Left ventricle myocardium inferior (tissue), 1 donor: ENCODE measurements around the gene WDR5B. TPM values are rescaled to one million over a fixed set of nuclear protein-coding genes. Genes with fewer than 3 reads are reported as not detected.

Source experiments
- DNase-seq: peaks from one replicate; pipeline ENCODE4 v3.0.0-alpha.2; 2020
- H3K27ac ChIP-seq: fragments of 200-600 bp; replicated peaks from 2 replicates; pipeline ENCODE4 v1.8.0; 2021
- H3K27me3 ChIP-seq: fragments of 200-600 bp; 2 replicates; pipeline ENCODE4 v1.8.0; 2021; ENCODE audit warnings: low read depth
- H3K36me3 ChIP-seq: fragments of 200-600 bp; 2 replicates; pipeline ENCODE4 v1.8.0; 2021
- H3K4me1 ChIP-seq: fragments of 200-600 bp; 2 replicates; pipeline ENCODE4 v1.8.0; 2021
- H3K4me3 ChIP-seq: fragments of 200-600 bp; 2 replicates; pipeline ENCODE4 v1.8.0; 2021; ENCODE audit warnings: mild to moderate bottlenecking, moderate library complexity
- H3K9me3 ChIP-seq: fragments of 200-600 bp; replicated peaks from 2 replicates; pipeline ENCODE4 v1.8.0; 2021
- intact Hi-C: fragments of 100-400 bp; cut with micrococcal nuclease; formaldehyde crosslinking; loops from one replicate; pipeline ENCODE4 v1.11.0; 2022
- long read RNA-seq: library from polyadenylated mRNA; unstranded; transcript quantifications from one replicate; pipeline ENCODE4 v2.0.0, GENCODE V29; 2021
- total RNA-seq: library from RNA; stranded (reverse); fragmentation: NEBNext Ultra II Directional; extraction: Animal tissue kit (Norgen Biotek cat#: 25700); gene quantifications from one replicate; pipeline ENCODE4 v1.2.1, GENCODE V29; 2021
- TF ChIP-seq, protein P1 (sequence below): fragments of 200-600 bp; IDR thresholded peaks from 2 replicates; pipeline ENCODE4 v1.8.0; 2021; ENCODE audit warnings: antibody characterized with exemption, mild to moderate bottlenecking, borderline replicate concordance
- donor health status: DM: no; HTN: yes; CAD: no; lungs with severe emphysema.

WDR5B gene
- 3.3 TPM for total RNA-seq
- long read RNA-seq, transcript WDR5B-201 (1 exons, 3,720 nt): major isoform, 11 of 11 reads
- long read RNA-seq, partial matches to known transcripts: 0 of 11 reads
- long read RNA-seq, other reads (novel, unspliced or antisense): 0 of 11 reads

DNA sequence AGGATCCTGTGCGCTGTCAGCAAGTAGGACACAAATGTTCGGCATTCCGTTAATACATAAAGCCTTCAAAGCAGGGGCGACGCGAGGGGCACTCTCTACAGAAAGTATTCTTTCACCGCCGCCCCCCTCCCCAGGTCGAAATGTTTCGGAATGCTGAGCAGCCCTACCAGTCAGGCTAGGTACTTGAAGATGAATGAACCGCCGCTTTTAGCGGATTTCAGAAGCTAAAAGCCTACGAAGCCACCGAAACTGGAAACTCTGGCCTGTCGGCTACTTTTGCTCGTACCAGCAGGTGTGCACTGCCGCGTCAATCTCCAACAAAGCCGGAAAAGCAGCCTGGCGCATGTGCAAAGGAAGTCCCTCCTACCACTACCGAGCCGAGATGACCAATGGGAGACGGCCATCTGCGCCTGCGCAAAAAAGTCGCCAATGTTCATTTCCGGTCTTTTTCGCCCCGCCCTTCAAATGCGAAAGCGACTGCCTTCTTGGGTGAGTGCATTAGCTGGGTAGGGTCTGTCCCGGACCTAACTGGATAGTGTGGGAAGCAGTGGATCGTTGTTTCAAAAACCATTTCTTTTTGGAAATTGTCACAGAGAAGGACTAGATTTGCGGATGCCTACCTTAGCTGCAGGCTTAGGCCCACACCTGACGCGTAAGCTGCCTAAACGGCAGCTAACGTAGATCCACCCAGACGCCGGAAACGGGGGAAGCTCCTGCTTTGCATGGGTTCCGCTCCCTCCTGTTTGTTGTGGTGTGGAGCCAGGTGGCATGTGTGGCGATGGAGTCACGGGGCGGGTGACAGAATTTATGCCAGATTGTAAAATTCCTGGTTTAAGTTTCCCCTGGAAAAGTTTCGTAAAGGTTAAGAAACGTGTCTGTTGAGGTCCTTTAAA is at the start of gene WDR5B:
WDR5B (minus strand) TSS at position 301 of the 893 bp plus-strand sequence. CDS start 534 bp downstream, outside the sequence.
- no peaks in the 10 kb centered on the region for H3K27me3 ChIP-seq

DNA sequence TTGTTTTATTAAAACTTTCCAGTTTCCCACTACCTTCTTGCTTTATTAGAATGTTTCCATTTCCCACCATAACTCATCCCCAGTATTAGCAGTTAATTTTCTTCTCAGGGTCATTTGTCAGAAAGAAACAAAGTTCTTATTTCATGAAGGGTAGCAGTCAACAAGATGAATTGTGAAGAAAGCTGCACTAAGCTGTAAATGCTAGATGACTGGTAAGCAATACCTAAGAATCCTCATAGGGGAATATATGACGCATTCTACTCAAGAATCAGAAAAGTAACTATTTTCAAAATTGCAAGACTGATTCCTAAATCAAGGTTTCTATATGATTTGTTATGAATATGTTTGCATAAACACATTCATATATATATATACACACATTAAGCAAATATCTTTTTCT is 48.8 kb upstream of the WDR5B start:
- Histone ChIP-seq H3K36me3 (peaks cover 53% of the 10 kb centered on the region), H3K9me3 (no peaks in the 10 kb centered on the region), H3K4me1 (peaks cover 13% of the 10 kb centered on the region), H3K27me3 (no peaks in the 10 kb centered on the region), H3K4me3 (no peak overlapping the region), H3K27ac (no peak overlapping the region)
- TF ChIP-seq, protein P1, sequence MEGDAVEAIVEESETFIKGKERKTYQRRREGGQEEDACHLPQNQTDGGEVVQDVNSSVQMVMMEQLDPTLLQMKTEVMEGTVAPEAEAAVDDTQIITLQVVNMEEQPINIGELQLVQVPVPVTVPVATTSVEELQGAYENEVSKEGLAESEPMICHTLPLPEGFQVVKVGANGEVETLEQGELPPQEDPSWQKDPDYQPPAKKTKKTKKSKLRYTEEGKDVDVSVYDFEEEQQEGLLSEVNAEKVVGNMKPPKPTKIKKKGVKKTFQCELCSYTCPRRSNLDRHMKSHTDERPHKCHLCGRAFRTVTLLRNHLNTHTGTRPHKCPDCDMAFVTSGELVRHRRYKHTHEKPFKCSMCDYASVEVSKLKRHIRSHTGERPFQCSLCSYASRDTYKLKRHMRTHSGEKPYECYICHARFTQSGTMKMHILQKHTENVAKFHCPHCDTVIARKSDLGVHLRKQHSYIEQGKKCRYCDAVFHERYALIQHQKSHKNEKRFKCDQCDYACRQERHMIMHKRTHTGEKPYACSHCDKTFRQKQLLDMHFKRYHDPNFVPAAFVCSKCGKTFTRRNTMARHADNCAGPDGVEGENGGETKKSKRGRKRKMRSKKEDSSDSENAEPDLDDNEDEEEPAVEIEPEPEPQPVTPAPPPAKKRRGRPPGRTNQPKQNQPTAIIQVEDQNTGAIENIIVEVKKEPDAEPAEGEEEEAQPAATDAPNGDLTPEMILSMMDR: no peak
- no peak for DNase-seq
- intact Hi-C loops: no loop called here

More for the DNA sequence above, at the start of gene WDR5B:
- DNase-seq: peak; percentile 97
- intact Hi-C loops: no loop called here
- peaks cover 48% of the 10 kb centered on the region for H3K4me1 ChIP-seq
- TF ChIP-seq, protein P1: peak; percentile 16
- peak within 1 kb of the TSS; percentile 90 for H3K4me3 ChIP-seq
- no peaks in the 10 kb centered on the region for H3K9me3 ChIP-seq
- H3K27ac ChIP-seq: peak within 1 kb of the TSS; percentile 97
- peaks cover 23% of the 10 kb centered on the region for H3K36me3 ChIP-seq

DNA sequence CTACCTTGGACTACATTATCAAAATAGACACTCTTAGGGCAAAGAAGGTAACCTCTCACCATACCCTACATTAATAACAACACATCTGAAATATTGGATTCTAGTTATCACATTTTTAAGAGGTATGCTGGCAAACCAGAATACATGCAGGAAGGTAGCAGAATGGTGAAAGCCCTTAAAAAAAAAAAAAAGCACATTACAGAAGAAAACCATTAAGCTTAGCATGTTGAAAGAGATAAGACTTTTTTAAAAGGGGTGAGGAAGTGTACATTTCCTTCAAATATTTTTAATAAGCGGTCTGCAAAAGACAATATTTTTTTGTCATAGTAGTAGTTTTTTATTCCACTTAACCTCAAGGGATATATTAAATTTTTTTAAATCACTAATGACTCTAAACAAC is 46.5 kb upstream of the WDR5B start:
- H3K27me3 ChIP-seq: no peaks in the 10 kb centered on the region
- peaks cover 74% of the 10 kb centered on the region for H3K36me3 ChIP-seq
- H3K9me3 ChIP-seq: no peaks in the 10 kb centered on the region
- TF ChIP-seq, protein P1: no peak
- H3K4me1 ChIP-seq: no peaks in the 10 kb centered on the region
- no peak overlapping the region for H3K4me3 ChIP-seq
- no peak overlapping the region for H3K27ac ChIP-seq
- no peak for DNase-seq
- intact Hi-C loops: no loop called here

DNA sequence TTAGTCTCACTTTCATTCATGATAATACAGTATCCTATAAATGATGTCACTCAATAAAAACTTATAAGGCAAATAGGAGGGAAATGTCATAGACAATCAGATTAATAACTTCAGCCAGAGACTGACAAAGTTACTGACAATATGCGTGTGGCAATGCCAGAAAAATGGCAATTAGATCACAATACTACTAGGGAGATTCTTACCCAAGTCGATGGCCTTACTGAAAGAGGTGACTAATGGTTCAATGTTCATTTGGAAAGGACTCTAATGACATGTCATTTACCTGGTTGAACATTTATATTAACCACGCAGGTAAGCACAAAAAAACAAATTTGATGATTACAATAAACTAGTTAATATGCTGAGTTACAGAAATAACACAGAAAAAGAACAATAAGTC is 45.9 kb upstream of the WDR5B start:
- DNase-seq: no peak
- H3K9me3 ChIP-seq: no peaks in the 10 kb centered on the region
- H3K4me3 ChIP-seq: no peak overlapping the region
- no peak overlapping the region for H3K27ac ChIP-seq
- TF ChIP-seq, protein P1: no peak
- no peaks in the 10 kb centered on the region for H3K27me3 ChIP-seq
- no peaks in the 10 kb centered on the region for H3K4me1 ChIP-seq
- intact Hi-C loops: no loop called here
- peaks cover 80% of the 10 kb centered on the region for H3K36me3 ChIP-seq

DNA sequence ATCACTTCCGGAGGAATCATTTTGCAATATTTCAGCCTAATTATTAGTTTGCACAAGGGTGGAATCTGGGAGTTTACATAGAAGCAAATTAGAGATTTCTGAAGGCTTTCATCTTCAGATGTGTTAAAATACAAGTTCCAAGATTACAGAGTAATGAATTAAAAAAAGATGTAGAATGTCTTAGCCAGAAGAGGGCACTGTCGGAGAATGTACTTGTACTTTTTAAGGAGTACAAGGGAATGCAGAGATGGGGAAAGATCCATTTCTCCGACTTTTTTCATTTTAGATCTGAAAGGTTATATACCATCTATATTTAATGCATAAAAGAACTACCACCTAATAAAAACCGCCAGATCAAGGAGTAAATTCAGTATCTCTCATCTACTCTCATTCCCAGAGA is 43.1 kb upstream of the WDR5B start:
- no peak overlapping the region for H3K4me3 ChIP-seq
- no peak for DNase-seq
- H3K36me3 ChIP-seq: peaks cover 65% of the 10 kb centered on the region
- TF ChIP-seq, protein P1: peak; percentile 46
- H3K9me3 ChIP-seq: no peaks in the 10 kb centered on the region
- no peaks in the 10 kb centered on the region for H3K4me1 ChIP-seq
- no peak overlapping the region for H3K27ac ChIP-seq
- H3K27me3 ChIP-seq: no peaks in the 10 kb centered on the region
- intact Hi-C loops: no loop called here
